ENCODE measurements around the gene MBLAC1.
"Not testable (repeated sequence)": the region's sequence is repeated elsewhere in the genome, so short reads cannot be mapped to it uniquely, and the experiment has no call there.

MBLAC1 gene

GRCh38 chr7:100119072-100119969 is 7.4 kb upstream of the MBLAC1 start, which contains the start of the genes CNPY4 and TAF6:
Gene CNPY4, plus strand, starts transcription at chr7:100119634. Its CDS starts 111 bp downstream, at chr7:100119745.
Gene TAF6, minus strand, starts transcription at chr7:100119358. Its CDS starts 5,149 bp downstream, at chr7:100114209.
- peak within 1 kb of the TSS; percentile 80 for H3K4me3 ChIP-seq (ENCODE audit: low read length)
- peak within 1 kb of the TSS; percentile 82 for H3K27ac ChIP-seq (ENCODE audit: low read depth, low read length)
- H3K36me3 ChIP-seq (ENCODE audit: control insufficient read depth, insufficient read depth, low read length): no peaks in the 10 kb centered on the region
- peaks cover 3% of the 10 kb centered on the region for H3K4me1 ChIP-seq (ENCODE audit: control insufficient read depth, insufficient read depth, low read length)
- H3K9ac ChIP-seq (ENCODE audit: low read length): peak within 1 kb of the TSS; percentile 10
- H3K27me3 ChIP-seq (ENCODE audit: control insufficient read depth, insufficient read depth, low read length): no peaks in the 10 kb centered on the region

- H3K4me3 ChIP-seq (ENCODE audit: low read length): peak overlapping the region; percentile 80
- H3K27ac ChIP-seq (ENCODE audit: low read depth, low read length): peak overlapping the region; percentile 82
- H3K9ac ChIP-seq (ENCODE audit: low read length): peak overlapping the region; percentile 2
- no peaks in the 10 kb centered on the region for H3K27me3 ChIP-seq (ENCODE audit: control insufficient read depth, insufficient read depth, low read length)
- peaks cover 3% of the 10 kb centered on the region for H3K4me1 ChIP-seq (ENCODE audit: control insufficient read depth, insufficient read depth, low read length)
- H3K36me3 ChIP-seq (ENCODE audit: control insufficient read depth, insufficient read depth, low read length): no peaks in the 10 kb centered on the region
Observed at GRCh38 chr7:100119970-100120732, 6.6 kb upstream of the MBLAC1 start.

- H3K4me3 ChIP-seq (ENCODE audit: low read length): peak overlapping the region; percentile 80
- peak overlapping the region; percentile 55 for H3K27ac ChIP-seq (ENCODE audit: low read depth, low read length)
- H3K27me3 ChIP-seq (ENCODE audit: control insufficient read depth, insufficient read depth, low read length): no peaks in the 10 kb centered on the region
- H3K36me3 ChIP-seq (ENCODE audit: control insufficient read depth, insufficient read depth, low read length): no peaks in the 10 kb centered on the region
- H3K4me1 ChIP-seq (ENCODE audit: control insufficient read depth, insufficient read depth, low read length): peaks cover 3% of the 10 kb centered on the region
- H3K9ac ChIP-seq (ENCODE audit: low read length): no peak overlapping the region
Observed at GRCh38 chr7:100120733-100121036, 6.1 kb upstream of the MBLAC1 start.

- Histone ChIP-seq H3K4me1 (ENCODE audit: control insufficient read depth, insufficient read depth, low read length) (peaks cover 3% of the 10 kb centered on the region), H3K27me3 (ENCODE audit: control insufficient read depth, insufficient read depth, low read length) (no peaks in the 10 kb centered on the region), H3K27ac (ENCODE audit: low read depth, low read length) (no peak overlapping the region), H3K4me3 (ENCODE audit: low read length) (no peak overlapping the region), H3K9ac (ENCODE audit: low read length) (no peak overlapping the region), H3K36me3 (ENCODE audit: control insufficient read depth, insufficient read depth, low read length) (no peaks in the 10 kb centered on the region)
Observed at GRCh38 chr7:100122067-100122466, 4.7 kb upstream of the MBLAC1 start.

GRCh38 chr7:100122568-100122967 is 4.2 kb upstream of the MBLAC1 start:
- Histone ChIP-seq H3K36me3 (ENCODE audit: control insufficient read depth, insufficient read depth, low read length) (no peaks in the 10 kb centered on the region), H3K27ac (ENCODE audit: low read depth, low read length) (no peak overlapping the region), H3K27me3 (ENCODE audit: control insufficient read depth, insufficient read depth, low read length) (no peaks in the 10 kb centered on the region), H3K9ac (ENCODE audit: low read length) (no peak overlapping the region), H3K4me1 (ENCODE audit: control insufficient read depth, insufficient read depth, low read length) (peaks cover 3% of the 10 kb centered on the region), H3K4me3 (ENCODE audit: low read length) (no peak overlapping the region)

GRCh38 chr7:100124301-100125230 is 2.2 kb upstream of the MBLAC1 start:
- H3K36me3 ChIP-seq (ENCODE audit: control insufficient read depth, insufficient read depth, low read length): no peaks in the 10 kb centered on the region

GRCh38 chr7:100126239-100126930 is 382 bp upstream of the MBLAC1 start:
- H3K4me3 ChIP-seq (ENCODE audit: low read length): peak overlapping the region; percentile 94
- H3K36me3 ChIP-seq (ENCODE audit: control insufficient read depth, insufficient read depth, low read length): no peaks in the 10 kb centered on the region
- peak overlapping the region; percentile 97 for H3K27ac ChIP-seq (ENCODE audit: low read depth, low read length)
- peaks cover 3% of the 10 kb centered on the region for H3K4me1 ChIP-seq (ENCODE audit: control insufficient read depth, insufficient read depth, low read length)
- H3K9ac ChIP-seq (ENCODE audit: low read length): peak overlapping the region; percentile 81
- H3K27me3 ChIP-seq (ENCODE audit: control insufficient read depth, insufficient read depth, low read length): no peaks in the 10 kb centered on the region

More at GRCh38 chr7:100124301-100125230, 2.2 kb upstream of the MBLAC1 start:
- peak overlapping the region; percentile 49 for H3K4me3 ChIP-seq (ENCODE audit: low read length)
- H3K27ac ChIP-seq (ENCODE audit: low read depth, low read length): no peak overlapping the region
- no peaks in the 10 kb centered on the region for H3K27me3 ChIP-seq (ENCODE audit: control insufficient read depth, insufficient read depth, low read length)
- H3K4me1 ChIP-seq (ENCODE audit: control insufficient read depth, insufficient read depth, low read length): no peaks in the 10 kb centered on the region
- no peak overlapping the region for H3K9ac ChIP-seq (ENCODE audit: low read length)

GRCh38 chr7:100127866-100128636 is 1.3 kb downstream of the MBLAC1 start:
- H3K27ac ChIP-seq (ENCODE audit: low read depth, low read length): peak overlapping the region; percentile 97
- peak overlapping the region; percentile 81 for H3K9ac ChIP-seq (ENCODE audit: low read length)
- no peaks in the 10 kb centered on the region for H3K36me3 ChIP-seq (ENCODE audit: control insufficient read depth, insufficient read depth, low read length)
- peak overlapping the region; percentile 94 for H3K4me3 ChIP-seq (ENCODE audit: low read length)
- H3K4me1 ChIP-seq (ENCODE audit: control insufficient read depth, insufficient read depth, low read length): peaks cover 3% of the 10 kb centered on the region
- H3K27me3 ChIP-seq (ENCODE audit: control insufficient read depth, insufficient read depth, low read length): no peaks in the 10 kb centered on the region

GRCh38 chr7:100128637-100128963 is 1.8 kb downstream of the MBLAC1 start:
- Histone ChIP-seq H3K27ac (ENCODE audit: low read depth, low read length) (no peak overlapping the region), H3K36me3 (ENCODE audit: control insufficient read depth, insufficient read depth, low read length) (no peaks in the 10 kb centered on the region), H3K4me1 (ENCODE audit: control insufficient read depth, insufficient read depth, low read length) (peaks cover 3% of the 10 kb centered on the region), H3K4me3 (ENCODE audit: low read length) (no peak overlapping the region), H3K27me3 (ENCODE audit: control insufficient read depth, insufficient read depth, low read length) (no peaks in the 10 kb centered on the region), H3K9ac (ENCODE audit: low read length) (no peak overlapping the region)

- H3K36me3 ChIP-seq (ENCODE audit: control insufficient read depth, insufficient read depth, low read length); H3K4me3 ChIP-seq (ENCODE audit: low read length); H3K4me1 ChIP-seq (ENCODE audit: control insufficient read depth, insufficient read depth, low read length); H3K9ac ChIP-seq (ENCODE audit: low read length); H3K27ac ChIP-seq (ENCODE audit: low read depth, low read length); H3K27me3 ChIP-seq (ENCODE audit: control insufficient read depth, insufficient read depth, low read length): not testable (repeated sequence)
Observed at GRCh38 chr7:100130220-100130607, 3.4 kb downstream of the MBLAC1 start.

Measured in rectal smooth muscle tissue (tissue), 1 donor.